H1 (cell line): ENCODE results near the gene S100PBP. TPM values are rescaled to one million over a fixed set of nuclear protein-coding genes. Genes with fewer than 3 reads are reported as not detected.
A peak's percentile ranks its signal among the peaks of the same experiment; 100 is the strongest.

Experiments used
- CTCF ChIA-PET: fragments of 300-600 bp; sonication (Branson Sonifier 250); formaldehyde crosslinking; loops from one replicate; lab custom pipeline; 2021; ENCODE audit not compliant: partially characterized antibody; lab: Charles Lee
- POLR2A ChIA-PET: fragments of 300-600 bp; sonication (Branson Sonifier 250); formaldehyde crosslinking; loops from one replicate; lab custom pipeline; 2021; ENCODE audit warnings: inconsistent platforms; ENCODE audit not compliant: partially characterized antibody; lab: Charles Lee
- DNase-seq, 2 experiments: peaks; one replicate each; pipeline versions ENCODE4 v3.0.0 to v3.0.0-alpha.2; 2010 to 2022; ENCODE audit warnings: low spot score in 2 of 2, low read depth in 1 of 2, mixed read lengths in 1 of 2
- FAIRE-seq: peaks from 2 replicates; lab custom pipeline; 2011; peaks lifted over from hg19 to GRCh38; lab: Jason Lieb, UNC
- H2AFZ ChIP-seq: 2 replicates; pipeline ENCODE4 v1.8.1; 2012; ENCODE audit warnings: low read length, inconsistent platforms
- H2AK5ac ChIP-seq: 2 replicates; pipeline ENCODE4 v1.6.1; 2013; ENCODE audit warnings: low read depth, low read length
- H2BK120ac ChIP-seq: replicated peaks from 2 replicates; pipeline ENCODE3; 2013; ENCODE audit warnings: low read depth, low read length, inconsistent platforms
- H2BK12ac ChIP-seq: 2 replicates; pipeline ENCODE4 v1.6.1; 2013; ENCODE audit warnings: low read depth, low read length
- H2BK15ac ChIP-seq: 2 replicates; pipeline ENCODE4 v1.6.1; 2013; ENCODE audit warnings: low read length
- H2BK20ac ChIP-seq: 2 replicates; pipeline ENCODE4 v1.6.1; 2013; ENCODE audit warnings: low read length
- H2BK5ac ChIP-seq: 2 replicates; pipeline ENCODE4 v1.6.1; 2013; ENCODE audit warnings: low read depth, low read length
- H3K14ac ChIP-seq: 2 replicates; pipeline ENCODE4 v1.6.1; 2013; ENCODE audit warnings: inconsistent platforms; ENCODE audit not compliant: insufficient read length
- H3K18ac ChIP-seq: 2 replicates; pipeline ENCODE4 v1.6.1; 2013; ENCODE audit warnings: low read length; ENCODE audit errors: extremely low read depth
- H3K23ac ChIP-seq: 2 replicates; pipeline ENCODE4 v1.6.1; 2013; ENCODE audit warnings: inconsistent platforms; ENCODE audit not compliant: insufficient read length
- H3K23me2 ChIP-seq: 2 replicates; pipeline ENCODE4 v1.6.1; 2013; ENCODE audit warnings: low read depth, low read length
- H3K27ac ChIP-seq: 2 replicates; pipeline ENCODE4 v1.6.1; 2011; ENCODE audit warnings: low read depth, low read length, inconsistent platforms
- H3K27me3 ChIP-seq, 4 experiments: replicated peaks in 1 of 4; 1 replicate in 1 of 4; 2 replicates in 3 of 4; pipeline versions ENCODE4 v1.6.1 to v1.8.1; 2011 to 2013; ENCODE audit warnings: low read length in 3 of 4, mild to moderate bottlenecking in 3 of 4, inconsistent platforms in 2 of 4, mixed read lengths in 2 of 4, moderate library complexity in 1 of 4; ENCODE audit not compliant: control insufficient read depth in 3 of 4, insufficient read depth in 3 of 4; ENCODE audit errors: extremely low read depth in 1 of 4
- H3K36me3 ChIP-seq, 4 experiments: 2 replicates each; pipeline versions ENCODE4 v1.6.1 to v1.8.1; 2011 to 2013; ENCODE audit warnings: mild to moderate bottlenecking in 4 of 4, low read length in 3 of 4, moderate library complexity in 2 of 4, control low read depth in 1 of 4, inconsistent platforms in 1 of 4; ENCODE audit not compliant: insufficient read depth in 4 of 4, control insufficient read depth in 2 of 4
- H3K4ac ChIP-seq: replicated peaks from 2 replicates; pipeline ENCODE3; 2013; ENCODE audit warnings: low read length, low read depth, mixed read lengths, inconsistent platforms; ENCODE audit not compliant: insufficient read length
- H3K4me1 ChIP-seq, 4 experiments: replicated peaks in 1 of 4; 1 replicate in 1 of 4; 2 replicates in 3 of 4; pipeline versions ENCODE4 v1.6.1 to v1.8.1; 2011 to 2013; ENCODE audit warnings: low read length in 3 of 4, inconsistent platforms in 2 of 4, mixed read lengths in 1 of 4; ENCODE audit not compliant: insufficient read depth in 4 of 4, control insufficient read depth in 3 of 4
- H3K4me2 ChIP-seq, 2 experiments: 2 replicates each; pipeline versions ENCODE4 v1.6.1 to v1.8.1; 2011 to 2013; ENCODE audit warnings: low read depth in 2 of 2, low read length in 2 of 2, control low read depth in 1 of 2, inconsistent platforms in 1 of 2, mild to moderate bottlenecking in 1 of 2; ENCODE audit not compliant: insufficient read depth in 1 of 2
- H3K4me3 ChIP-seq, 4 experiments: fragments of 200-600, 300-600 bp in 1 of 4; sonication (generic), shearing (Covaris generic), sonication (Bioruptor Twin) in 1 of 4; 2 replicates each; pipeline versions ENCODE4 v1.5.1 to v1.8.1; 2011 to 2016; ENCODE audit warnings: low read length in 4 of 4, low read depth in 3 of 4, control low read depth in 2 of 4, inconsistent platforms in 2 of 4, mild to moderate bottlenecking in 2 of 4, mixed read lengths in 1 of 4, moderate library complexity in 1 of 4; ENCODE audit not compliant: insufficient read depth in 2 of 4; ENCODE audit errors: extremely low read depth in 1 of 4
- H3K56ac ChIP-seq: replicated peaks from 2 replicates; pipeline ENCODE3; 2013; ENCODE audit warnings: low read depth, mild to moderate bottlenecking, mixed read lengths, low read length, inconsistent platforms; ENCODE audit not compliant: insufficient read length
- H3K79me1 ChIP-seq: 2 replicates; pipeline ENCODE4 v1.6.1; 2013; ENCODE audit warnings: low read depth, low read length, control low read depth
- H3K79me2 ChIP-seq, 2 experiments: 2 replicates each; pipeline versions ENCODE4 v1.6.1 to v1.8.1; 2012 to 2013; ENCODE audit warnings: low read length in 2 of 2, mild to moderate bottlenecking in 2 of 2, inconsistent platforms in 1 of 2; ENCODE audit not compliant: insufficient read depth in 2 of 2, control insufficient read depth in 1 of 2
- H3K9ac ChIP-seq, 4 experiments: replicated peaks in 1 of 4; 1 replicate in 1 of 4; 2 replicates in 3 of 4; pipeline versions ENCODE4 v1.6.1 to v1.8.1; 2011 to 2013; ENCODE audit warnings: low read depth in 3 of 4, low read length in 3 of 4, control low read depth in 2 of 4, mild to moderate bottlenecking in 2 of 4, moderate library complexity in 2 of 4, inconsistent platforms in 1 of 4; ENCODE audit errors: extremely low read depth in 1 of 4
- H3K9me3 ChIP-seq, 2 experiments: 2 replicates each; pipeline versions ENCODE4 v1.6.1 to v1.8.1; 2012 to 2013; ENCODE audit warnings: mild to moderate bottlenecking in 2 of 2, moderate library complexity in 2 of 2, control low read depth in 1 of 2, inconsistent platforms in 1 of 2, low read depth in 1 of 2, low read length in 1 of 2, mixed read lengths in 1 of 2; ENCODE audit not compliant: insufficient read depth in 2 of 2
- H4K20me1 ChIP-seq, 2 experiments: replicated peaks in 1 of 2; 2 replicates each; pipeline versions ENCODE3 to v1.8.1; 2011 to 2013; ENCODE audit warnings: inconsistent platforms in 2 of 2, low read length in 2 of 2, mild to moderate bottlenecking in 1 of 2; ENCODE audit not compliant: insufficient read depth in 2 of 2, control insufficient read depth in 1 of 2
- H4K5ac ChIP-seq: 2 replicates; pipeline ENCODE4 v1.6.1; 2013; ENCODE audit warnings: low read length, low read depth, mixed read lengths, inconsistent platforms; ENCODE audit not compliant: insufficient read length
- H4K8ac ChIP-seq: 2 replicates; pipeline ENCODE4 v1.8.0; 2013; ENCODE audit warnings: mild to moderate bottlenecking, moderate library complexity, low read length, inconsistent platforms; ENCODE audit not compliant: insufficient read depth; ENCODE audit errors: extremely low read depth
- H4K91ac ChIP-seq: replicated peaks from 2 replicates; pipeline ENCODE3; 2013; ENCODE audit warnings: low read length, mixed read lengths, inconsistent platforms; ENCODE audit not compliant: insufficient read length
- FOSL1 ChIP-seq: IDR thresholded peaks from 2 replicates; pipeline ENCODE4 v1.6.1; 2011; ENCODE audit warnings: mild to moderate bottlenecking, low read depth, low read length, moderate library complexity; ENCODE audit not compliant: insufficient read depth
- GTF2F1 ChIP-seq: IDR thresholded peaks from 2 replicates; pipeline ENCODE4 v1.6.1; 2012; ENCODE audit warnings: low read depth, low read length, improper control_type of control experiment, borderline replicate concordance
- NANOG ChIP-seq: IDR thresholded peaks from 2 replicates; pipeline ENCODE4 v1.6.1; 2011; ENCODE audit warnings: low read length, low read depth, mild to moderate bottlenecking, inconsistent platforms; ENCODE audit not compliant: insufficient read depth, poor library complexity, severe bottlenecking
- WGBS, 2 experiments: shearing (Covaris generic) in 1 of 2; methylation state at CpG; one replicate each; pipeline versions ENCODE4 v1.1.6 to v1.1.7; 2013 to 2015; ENCODE audit warnings: low lambda C conversion rate in 2 of 2, mixed read lengths in 2 of 2, inconsistent platforms in 1 of 2, low coverage in 1 of 2, missing lambda C conversion rate in 1 of 2; ENCODE audit not compliant: insufficient replicate concordance in 2 of 2, insufficient coverage in 1 of 2, insufficient read length in 1 of 2; ENCODE audit errors: extremely low coverage in 1 of 2, missing lambda C conversion rate in 1 of 2; 5-methylcytosine and 5-hydroxymethylcytosine counted together
- polyA plus RNA-seq, 7 experiments: library from polyadenylated mRNA; depleted of rRNA in 3 of 7; stranded (reverse) in 5 of 7; unstranded in 2 of 7; fragments of >200 nt in 5 of 7; fragments of 200-250 nt in 2 of 7; gene quantifications; 1 replicate in 5 of 7; 2 replicates in 1 of 7; 4 replicates in 1 of 7; pipeline versions ENCODE4 v1.2.1 to v1.2.3, GENCODE V29; 2011 to 2013; ENCODE audit warnings: missing spikeins in 2 of 7, mixed read lengths in 2 of 7
- total RNA-seq: library from RNA; stranded (reverse); fragmentation: NEBNext Ultra II Directional; extraction: Animal tissue kit (Norgen Biotek cat#: 25700); gene quantifications from 2 replicates; pipeline ENCODE4 v1.2.1, GENCODE V29; 2021

S100PBP gene
- total and polyA plus RNA-seq, 2 of the 8 experiments (the other 6 are each of a cell fraction or from before 2014, with no cell fraction given) = 43.8 to 68.3 TPM

DNA sequence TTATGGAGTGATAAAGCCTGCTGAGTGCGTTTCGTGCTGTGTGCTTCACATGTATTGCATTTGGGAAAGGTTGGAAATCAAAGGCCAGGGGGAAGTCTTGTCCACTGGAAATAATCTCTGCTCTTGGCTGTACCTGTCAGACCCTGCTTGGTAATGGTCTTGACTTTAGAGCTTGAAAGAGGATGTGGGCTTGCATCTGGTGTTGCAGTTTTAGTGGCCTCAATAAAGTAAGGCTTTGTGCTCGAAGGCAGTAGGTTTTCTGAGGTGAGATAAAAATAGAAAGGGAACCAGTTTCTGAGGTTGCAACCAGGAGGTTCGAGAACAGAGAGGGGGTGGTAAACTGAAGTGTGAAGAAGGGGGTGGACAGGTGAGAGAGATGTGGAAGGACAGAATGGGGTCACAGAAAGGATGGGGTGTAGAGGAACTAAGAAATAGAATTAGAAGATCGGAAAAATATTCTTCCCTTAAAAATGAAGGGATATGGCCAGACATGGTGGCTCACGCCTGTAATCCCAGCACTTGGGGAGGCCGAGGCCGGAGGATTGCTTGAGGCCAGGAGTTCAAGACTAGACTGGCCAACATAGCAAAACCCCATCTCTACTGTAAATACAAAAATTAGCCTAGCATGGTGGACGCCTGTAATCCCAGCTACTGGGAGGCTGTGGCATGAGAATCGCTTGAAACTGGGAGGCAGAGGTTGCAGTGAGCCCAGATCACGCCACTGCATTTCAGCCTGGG is 1.5 kb downstream of the S100PBP start:
- H3K18ac ChIP-seq = peak overlapping the region; percentile 72; the same call in 1 of the 2 replicates
- 0 out of 2 replicates have a peak overlapping the region, but pooled peaks have one; percentile 34 for H2BK20ac ChIP-seq
- H3K23ac ChIP-seq = no peak overlapping the region
- FAIRE-seq = no peak
- no peak overlapping the region for H3K56ac ChIP-seq
- peak overlapping the region; percentile 81 to 99 for H3K4me2 ChIP-seq
- POLR2A ChIA-PET = interaction anchor here (0.6 to 4.1 kb wide), 20 partner anchors 11 to 806 kb away, joined by 3 to 23 read pairs (median 4); partner anchors contain the start of genes FNDC5 and RBBP4
- H3K9ac ChIP-seq = peak overlapping the region in 3 of 4 experiments; percentile 51 to 96 (median 93); a peak in 6 of 7 replicates
- H3K36me3 ChIP-seq = peaks cover 0 to 7% (median 0%) of the 10 kb centered on the region in 4 experiments; a peak in 1 of 8 replicates
- peak overlapping the region; percentile 79 to 91 (median 82) for H3K4me3 ChIP-seq
- H2BK5ac ChIP-seq = peak overlapping the region; percentile 68; the same call in 1 of the 2 replicates
- WGBS, 2 experiments = 88% methylated on average over 11 of the region's 11 CpGs; no CpG with 5 or more reads in 1 of the 2 experiments
- H4K20me1 ChIP-seq = no peaks in the 10 kb centered on the region
- no peak overlapping the region for H2AFZ ChIP-seq
- H2BK12ac ChIP-seq = peak overlapping the region; percentile 56; the same call in 1 of the 2 replicates
- H2BK120ac ChIP-seq = no peak overlapping the region
- CTCF ChIA-PET = interaction anchor here (1.2 kb wide), 1 partner anchor 10 kb away, joined by 3 read pairs; no protein-coding TSS in a partner anchor
- peak overlapping the region; percentile 5 for H4K91ac ChIP-seq
- H3K79me1 ChIP-seq = no peaks in the 10 kb centered on the region; the same call in 1 of the 2 replicates
- H3K4me1 ChIP-seq = peaks cover 0 to 6% (median 2%) of the 10 kb centered on the region in 4 experiments; a peak in 3 of 7 replicates
- no peak overlapping the region for H4K5ac ChIP-seq
- H4K8ac ChIP-seq = no peak overlapping the region
- H3K4ac ChIP-seq = peak overlapping the region; percentile 45
- no peaks in the 10 kb centered on the region for H3K27me3 ChIP-seq
- peak overlapping the region; percentile 83; the same call in 1 of the 2 replicates for H2BK15ac ChIP-seq
- peaks cover 6% of the 10 kb centered on the region for H3K23me2 ChIP-seq
- H3K79me2 ChIP-seq = peaks cover 16 to 82% of the 10 kb centered on the region in 2 experiments
- H3K27ac ChIP-seq = peak overlapping the region; percentile 95; the same call in 1 of the 2 replicates
- no peaks in the 10 kb centered on the region for H3K9me3 ChIP-seq
- no peak for DNase-seq
- H3K14ac ChIP-seq = no peak overlapping the region
- no peak overlapping the region; the same call in 1 of the 2 replicates for H2AK5ac ChIP-seq
- TF ChIP-seq FOSL1 (no peak), NANOG (no peak), GTF2F1 (no peak)
